Pulmonary artery endothelial cell (primary cell): Measurements from ENCODE around the gene GNA12. TPM values are rescaled to one million over a fixed set of nuclear protein-coding genes. Genes with fewer than 3 reads are reported as not detected.

Experiments
- DNase-seq: peaks from one replicate; pipeline ENCODE4 v3.0.0-alpha.2; 2011; ENCODE audit warnings: low read depth, low spot score
- total RNA-seq: library from RNA; depleted of rRNA; stranded (reverse); fragments of >200 nt; gene quantifications from 2 replicates; pipeline ENCODE4 v1.2.3, GENCODE V29; 2014

GNA12 gene
- total RNA-seq, 1 donor from 2014 or later, result 20.4 TPM

DNA sequence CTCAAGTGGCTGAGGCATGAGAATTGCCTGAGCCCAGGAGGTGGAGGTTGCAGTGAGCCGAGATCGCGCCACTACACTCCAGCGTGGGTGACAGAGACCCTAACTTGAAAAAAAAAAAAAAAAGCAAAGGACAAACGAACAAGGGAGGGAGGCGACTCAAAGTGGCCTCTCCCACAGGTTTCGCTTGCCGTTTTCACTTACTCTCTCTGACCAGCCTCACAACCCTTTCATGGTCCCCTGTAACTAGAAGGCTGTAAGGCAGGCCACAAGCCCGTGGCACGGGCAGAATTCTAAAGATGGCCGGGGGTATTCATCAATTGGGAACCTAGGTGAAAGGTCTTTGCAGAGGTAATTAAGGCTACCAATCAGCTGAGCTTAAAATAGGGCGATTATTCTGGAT lies 25.5 kb downstream of the GNA12 start:
- no peak for DNase-seq

DNA sequence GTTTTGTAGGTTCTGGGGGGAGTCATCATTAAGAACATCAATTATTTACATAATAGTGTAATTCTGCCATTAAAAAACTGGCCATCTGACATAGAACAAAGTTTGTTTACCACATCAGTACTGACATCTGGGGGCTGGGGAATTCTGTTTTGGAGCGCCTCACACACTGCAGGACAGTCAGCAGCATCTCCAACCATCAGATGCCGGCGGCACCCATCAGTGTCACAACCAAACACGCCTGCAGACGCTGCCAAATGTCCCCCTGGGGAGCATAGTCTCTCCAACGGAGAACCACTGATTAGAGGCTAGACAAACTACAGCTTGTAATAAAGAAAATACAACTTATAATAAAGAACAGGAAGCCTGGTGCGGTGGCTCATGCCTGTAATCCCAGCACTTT lies 26.0 kb downstream of the GNA12 start:
- no peak for DNase-seq

DNA sequence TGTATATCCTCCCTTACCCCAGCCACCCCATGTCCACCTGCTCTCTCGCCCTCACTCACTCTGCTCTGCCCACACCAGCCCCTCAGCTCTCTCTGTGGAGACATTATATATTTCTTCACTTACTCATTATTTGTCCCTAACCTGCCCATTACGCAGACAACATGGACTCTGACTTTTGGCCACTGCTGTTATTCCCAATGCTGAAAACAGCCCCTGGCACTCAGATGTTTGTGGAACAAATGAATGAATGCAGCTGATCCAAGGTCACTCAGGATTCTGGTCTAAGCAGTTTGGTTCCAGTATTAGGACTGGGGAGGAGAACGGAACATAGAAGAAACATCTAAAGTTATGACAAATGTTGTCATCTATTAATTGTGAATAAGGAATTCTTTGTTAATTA lies 26.7 kb downstream of the GNA12 start:
- no peak for DNase-seq

DNA sequence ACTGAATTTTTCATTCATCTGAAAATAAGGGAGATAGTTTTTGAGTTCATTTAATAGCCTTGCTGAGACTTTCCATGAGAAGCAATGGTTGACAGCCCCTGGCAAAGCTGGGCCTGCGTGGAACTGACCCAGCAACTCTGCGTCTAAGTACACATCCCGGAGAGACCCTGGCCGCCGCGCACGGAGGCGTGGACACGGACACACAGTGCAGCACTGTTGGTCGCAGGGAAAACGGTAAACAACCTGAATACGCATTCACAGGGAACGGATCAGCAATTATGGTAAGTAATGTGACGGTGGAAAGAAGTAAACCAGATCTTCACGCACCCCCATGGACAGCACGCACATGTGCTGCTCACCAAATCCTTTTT lies 28.2 kb downstream of the GNA12 start:
- DNase-seq, result no peak

DNA sequence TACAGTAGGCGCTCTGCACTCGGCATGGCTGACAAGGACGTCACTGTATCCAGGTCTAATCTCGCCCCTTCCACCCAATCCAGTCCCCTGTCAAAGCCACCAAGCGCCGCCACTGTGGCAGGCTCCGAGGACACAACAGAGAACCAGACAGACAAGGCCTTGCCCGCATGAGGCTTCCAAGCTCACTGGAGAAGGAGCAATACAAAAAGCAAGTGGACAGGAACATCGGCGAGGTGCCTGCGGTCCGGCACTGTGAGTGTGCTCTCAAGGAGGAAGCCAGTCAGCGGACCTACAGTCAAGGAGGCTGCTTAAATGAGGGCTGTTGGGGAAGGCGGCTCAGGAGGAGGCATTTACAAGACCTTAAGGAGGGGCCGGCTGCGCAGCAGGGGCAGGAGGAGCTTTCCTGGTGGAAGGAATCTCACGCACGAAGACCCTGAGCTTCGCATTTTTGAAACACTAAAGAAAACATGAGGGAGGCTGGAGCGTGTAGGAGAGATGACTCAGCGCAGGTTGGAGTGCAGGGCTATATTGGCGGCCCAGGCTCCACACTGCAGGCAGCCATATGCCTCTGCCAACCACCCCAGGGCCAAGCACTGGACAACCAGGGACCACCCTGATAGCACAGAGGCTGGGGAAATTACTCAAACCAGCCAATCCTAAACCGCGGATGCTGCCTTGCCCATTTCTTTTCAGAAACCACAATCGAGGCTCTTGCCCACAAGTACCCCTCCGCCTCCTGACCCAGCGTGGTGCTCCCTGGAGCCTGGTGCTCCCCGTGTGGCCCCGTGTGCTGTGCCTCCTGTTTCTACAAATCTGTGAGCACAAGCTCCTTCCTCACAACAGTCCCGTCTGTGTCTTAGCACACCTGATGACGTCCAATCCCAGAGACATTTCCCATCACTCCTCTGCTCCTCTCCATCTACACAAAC lies 28.9 kb downstream of the GNA12 start:
- DNase-seq, result no peak

DNA sequence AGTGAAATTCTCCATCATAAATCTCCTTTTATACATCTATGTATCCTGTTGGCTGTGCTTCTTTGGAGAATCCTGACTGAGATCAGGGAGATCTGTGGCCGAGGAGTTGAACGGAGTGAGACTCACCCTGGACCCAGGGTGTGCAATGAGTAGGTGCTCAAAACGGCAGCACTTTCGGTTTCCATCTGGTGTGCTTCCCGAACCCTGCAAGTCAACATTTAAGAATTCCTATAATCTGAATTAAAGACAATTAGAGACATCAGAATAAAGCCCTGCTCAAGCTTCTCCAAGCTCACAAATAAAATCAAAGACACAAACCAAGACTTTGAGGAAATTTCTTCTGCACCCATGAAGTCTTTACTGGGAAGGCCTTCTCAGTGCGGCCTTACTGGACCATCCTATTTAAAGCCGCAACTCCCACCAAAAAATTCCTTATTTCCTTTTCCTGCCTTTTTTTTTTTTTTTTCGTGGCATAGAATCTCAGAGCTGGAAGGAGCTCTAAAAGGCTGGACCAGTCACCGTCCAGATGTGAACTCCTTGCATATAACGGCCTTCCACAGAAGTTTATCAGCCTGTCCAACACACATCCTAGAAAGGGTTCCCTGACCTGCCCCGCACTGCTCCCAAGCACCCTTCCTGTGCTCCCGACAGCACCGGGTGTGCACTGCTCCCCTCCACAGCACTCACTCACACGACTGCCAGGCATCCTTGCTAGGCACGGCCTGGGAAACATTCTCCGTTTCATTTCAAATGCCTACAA lies 29.7 kb downstream of the GNA12 start:
- DNase-seq, result no peak

DNA sequence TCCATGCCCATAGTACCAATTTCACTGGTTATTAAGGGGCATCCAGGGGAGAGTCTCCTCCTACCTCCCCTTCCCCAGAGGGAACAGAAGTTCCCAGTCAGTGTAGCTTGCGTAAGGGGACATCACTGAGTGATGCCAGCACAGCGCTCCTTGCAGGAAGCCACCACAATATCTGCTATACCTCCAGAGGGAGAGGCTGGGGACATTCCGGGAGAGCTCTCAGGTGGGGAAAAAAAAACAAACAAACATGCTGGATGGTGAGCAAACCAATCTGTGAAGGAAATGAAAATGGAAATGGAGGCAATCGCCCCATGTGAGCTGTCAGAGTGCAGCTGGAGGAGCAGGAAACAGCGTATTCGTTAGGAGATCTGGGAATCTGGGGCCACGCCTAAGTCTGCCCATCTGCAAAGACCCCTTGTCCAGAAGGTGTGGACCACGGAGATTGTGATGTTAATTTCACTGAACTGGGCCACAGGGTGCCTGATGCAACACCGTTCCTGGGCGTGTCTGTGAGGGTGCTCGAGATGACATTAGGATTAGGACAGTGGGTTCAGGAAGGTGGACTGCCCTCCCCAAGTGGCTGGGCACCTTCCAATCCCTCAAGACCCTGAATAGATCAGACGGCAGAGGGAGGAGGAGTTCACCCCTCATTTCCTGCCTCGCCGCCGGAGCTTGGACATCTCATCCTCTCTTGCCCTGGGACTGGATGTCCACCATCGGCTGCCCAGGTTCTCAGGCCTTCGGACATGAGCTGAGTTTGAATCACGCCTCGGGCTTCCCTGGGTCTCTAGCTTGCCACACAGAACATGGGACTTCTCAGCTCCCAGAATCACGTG lies 30.5 kb downstream of the GNA12 start:
- DNase-seq, result no peak

DNA sequence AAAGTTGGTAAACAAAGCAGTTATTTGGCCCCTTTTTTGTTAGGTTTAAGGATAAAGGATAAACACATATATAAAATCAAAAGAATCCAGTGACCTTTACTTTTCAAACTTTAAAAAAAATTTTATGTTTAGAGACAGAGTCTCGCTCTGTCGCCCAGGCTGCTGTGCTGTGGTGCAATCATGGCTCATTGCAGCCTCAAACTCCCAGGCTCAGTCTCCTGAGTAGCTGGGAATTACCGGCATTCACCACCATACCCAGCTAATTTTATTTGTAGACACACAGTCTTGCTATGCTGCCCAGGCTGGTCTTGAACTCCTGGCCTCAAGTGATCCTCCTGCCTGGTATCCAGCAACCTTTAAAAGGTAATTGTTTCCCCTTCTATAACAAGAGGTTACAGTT lies 31.3 kb downstream of the GNA12 start:
- DNase-seq, result no peak

DNA sequence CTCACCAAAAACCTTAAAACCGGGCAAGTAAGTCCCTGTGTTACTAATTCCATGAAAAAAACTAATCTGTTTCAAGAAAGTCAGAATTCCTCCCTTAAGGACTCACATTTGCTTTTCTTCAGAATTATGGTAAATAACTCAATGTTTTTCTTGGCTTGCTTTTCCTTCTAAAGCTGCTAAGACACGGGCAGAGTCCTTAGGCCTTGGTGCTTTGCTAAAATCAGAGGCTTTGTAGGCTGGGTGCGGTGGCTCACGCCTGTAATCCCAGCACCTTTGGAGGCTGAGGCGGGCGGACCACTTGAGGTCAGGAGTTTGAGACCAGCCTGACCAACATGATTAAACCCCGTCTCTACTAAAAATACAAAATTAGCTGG lies 32.0 kb downstream of the GNA12 start:
- DNase-seq, result no peak

DNA sequence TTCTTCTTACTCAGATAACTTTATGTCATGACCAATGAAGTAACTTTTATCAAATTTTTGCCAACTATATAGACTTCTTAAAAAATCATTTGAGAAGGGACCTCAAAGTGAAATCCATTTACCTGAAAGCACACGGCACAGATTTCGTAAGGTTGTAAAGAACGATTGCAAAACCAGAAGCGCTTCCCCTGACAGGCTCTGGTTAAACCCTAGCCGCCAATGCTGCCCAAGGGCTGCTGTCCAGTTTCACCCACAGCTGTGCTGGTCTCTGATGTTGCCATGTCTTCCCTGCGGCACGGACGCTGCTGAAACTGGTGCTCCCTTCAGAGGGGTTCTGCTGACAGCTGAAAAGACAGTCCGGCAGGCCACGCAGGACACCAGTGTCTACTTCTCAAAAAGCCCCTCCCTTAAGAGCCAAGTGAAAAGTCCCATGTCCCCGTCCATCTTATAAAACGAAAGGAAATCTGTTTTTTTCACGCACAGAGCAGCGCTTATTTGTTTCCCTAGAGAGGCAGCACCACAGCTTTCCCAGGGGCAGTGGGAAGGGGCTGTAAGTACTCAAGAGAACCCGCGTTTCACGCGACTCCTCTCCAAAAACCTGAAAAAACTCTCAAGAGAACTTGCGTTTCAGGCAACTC lies 32.5 kb downstream of the GNA12 start:
- no peak for DNase-seq

DNA sequence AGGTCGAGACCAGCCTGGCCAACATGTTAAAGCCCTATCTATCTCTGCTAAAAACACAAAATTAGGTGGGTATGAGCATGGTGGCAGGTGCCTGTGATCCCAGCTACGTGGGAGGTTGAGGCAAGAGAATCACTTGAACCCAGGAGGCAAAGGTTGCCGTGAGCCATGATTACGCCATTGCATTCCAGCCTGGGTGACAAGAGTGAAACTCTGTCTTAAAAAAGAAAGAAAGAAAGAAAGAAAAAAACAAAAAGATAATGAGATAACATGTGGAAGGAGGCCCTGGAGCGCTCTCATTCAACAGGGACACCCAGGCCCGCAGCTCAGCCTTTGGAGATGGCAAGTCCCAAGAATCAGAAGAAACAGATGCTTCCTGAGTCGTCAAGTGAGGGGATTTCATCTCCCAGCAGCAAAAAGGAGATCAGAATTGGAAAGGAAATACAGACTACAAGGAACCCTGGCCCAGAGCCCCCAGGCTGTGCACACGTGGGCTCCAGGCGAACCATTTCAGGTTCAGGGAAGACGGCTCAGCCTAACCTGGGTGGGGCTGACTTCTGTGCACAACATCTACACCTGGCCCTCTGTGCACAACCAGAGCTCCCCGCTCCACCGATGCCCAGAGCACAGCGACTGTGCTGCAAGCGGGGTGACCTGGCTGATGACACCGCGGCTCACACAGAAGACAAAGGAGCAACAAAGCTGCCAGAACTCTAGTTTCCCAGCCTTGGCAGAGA lies 33.3 kb downstream of the GNA12 start:
- DNase-seq, result no peak

DNA sequence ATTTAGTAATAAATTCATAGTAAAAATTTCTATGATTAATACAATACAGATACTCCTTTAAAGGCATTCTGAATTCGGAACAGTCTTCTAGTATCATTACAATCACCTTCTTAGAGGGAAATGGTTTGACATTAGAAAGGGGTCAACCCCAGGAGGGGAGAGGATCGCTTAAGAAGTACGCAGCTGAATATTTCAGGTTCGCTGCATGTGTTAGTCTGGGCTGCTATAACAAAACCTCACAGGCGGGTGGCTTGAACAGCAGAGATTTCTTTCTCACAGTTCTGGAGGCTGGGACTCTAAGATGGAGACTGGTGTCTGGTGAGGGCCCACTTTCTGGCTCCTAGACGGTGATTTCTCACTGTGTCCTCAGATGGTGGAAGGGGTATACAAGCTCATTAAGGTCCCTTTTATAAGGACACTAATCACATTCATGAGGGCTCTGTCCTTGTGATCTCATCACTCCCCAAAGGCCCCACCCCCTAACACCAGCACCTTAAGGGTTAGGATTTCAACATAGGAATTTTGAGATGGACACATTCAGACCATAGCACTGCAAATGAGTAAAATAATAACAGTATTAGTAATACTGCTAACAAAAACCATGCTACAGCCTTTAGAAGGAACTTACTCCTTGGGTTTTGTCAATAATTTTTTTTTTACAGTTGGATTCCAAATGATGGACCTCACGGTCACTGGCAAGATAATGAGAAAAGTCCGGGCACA lies 34.0 kb downstream of the GNA12 start:
- no peak for DNase-seq

DNA sequence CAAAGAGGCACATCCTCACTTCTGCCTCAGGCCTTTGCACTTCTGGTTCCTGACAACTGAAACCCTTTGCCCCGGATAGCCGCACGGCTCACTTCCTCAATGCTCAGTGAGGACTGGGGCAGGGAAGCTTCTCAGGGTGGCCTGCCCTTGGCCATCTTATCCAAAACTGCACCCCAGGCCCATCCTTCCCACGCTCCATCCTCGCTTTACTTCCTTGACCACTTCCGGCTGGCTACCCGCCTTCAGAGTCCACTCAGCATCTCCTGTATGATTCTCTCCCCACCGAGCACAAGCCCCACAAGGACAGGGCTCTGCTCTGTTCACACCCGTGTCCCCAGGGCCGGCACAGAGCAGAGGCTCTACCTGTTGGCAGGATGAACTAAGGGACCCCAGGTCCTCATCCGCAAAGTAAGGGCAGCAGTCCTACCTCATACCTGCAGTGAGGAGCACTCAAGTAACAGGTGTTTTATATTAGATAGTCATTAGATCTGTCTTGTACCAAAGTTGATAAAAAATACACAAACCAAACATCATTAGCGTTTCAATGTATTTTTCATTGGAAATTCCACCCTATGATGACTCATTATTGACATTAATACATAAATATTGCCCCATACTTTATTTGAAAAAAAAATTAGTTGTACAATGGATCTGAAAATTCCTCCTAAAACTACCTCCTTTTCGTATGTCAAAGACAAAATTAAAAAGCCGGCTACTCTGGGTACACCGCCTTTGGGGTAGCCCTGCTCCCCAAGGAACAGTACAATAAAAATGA lies 35.0 kb downstream of the GNA12 start:
- DNase-seq, result no peak

DNA sequence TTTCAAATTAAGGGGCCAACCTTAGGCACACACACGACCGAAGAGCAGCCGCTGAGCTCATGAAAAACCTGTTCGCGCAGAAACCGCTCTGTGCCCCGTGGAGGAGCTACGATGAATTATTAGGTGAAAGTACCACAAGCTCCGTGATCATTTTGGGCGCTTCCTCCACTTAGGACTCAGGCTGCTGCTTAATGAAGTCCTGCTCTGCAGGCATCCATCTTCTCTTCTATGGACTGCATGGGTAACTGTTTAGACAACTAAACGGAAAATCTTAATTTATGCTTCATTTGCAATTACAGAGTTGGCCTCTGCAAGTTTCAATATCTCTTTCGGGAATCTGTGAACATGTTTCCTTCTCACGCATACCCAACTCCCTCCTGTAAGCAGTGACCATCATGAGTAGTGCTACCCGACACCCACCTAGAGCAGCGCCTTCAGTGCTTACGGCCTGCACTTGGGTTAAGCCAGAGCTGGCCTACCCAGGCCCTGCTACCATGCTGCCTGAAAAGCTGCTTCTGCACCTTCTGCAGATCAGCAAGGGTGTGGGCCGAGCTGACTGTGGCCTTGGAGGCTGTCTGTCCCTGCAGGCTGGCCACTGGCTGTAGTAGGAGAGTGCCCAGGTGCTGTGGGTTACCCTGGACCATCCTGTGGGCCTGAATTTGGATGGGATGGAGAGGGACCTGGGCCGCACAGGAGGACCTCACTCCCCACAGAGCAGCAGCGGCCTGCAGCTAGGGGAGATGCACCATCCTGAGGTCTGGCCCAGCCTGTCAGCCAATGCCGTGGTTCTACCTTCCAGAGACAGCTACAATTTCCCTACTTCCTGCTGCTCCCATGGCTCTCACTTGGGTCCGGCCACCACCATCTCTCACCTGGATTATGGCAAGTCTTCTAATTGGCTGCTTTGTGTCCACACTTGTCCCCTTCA lies 36.0 kb downstream of the GNA12 start:
- no peak for DNase-seq

DNA sequence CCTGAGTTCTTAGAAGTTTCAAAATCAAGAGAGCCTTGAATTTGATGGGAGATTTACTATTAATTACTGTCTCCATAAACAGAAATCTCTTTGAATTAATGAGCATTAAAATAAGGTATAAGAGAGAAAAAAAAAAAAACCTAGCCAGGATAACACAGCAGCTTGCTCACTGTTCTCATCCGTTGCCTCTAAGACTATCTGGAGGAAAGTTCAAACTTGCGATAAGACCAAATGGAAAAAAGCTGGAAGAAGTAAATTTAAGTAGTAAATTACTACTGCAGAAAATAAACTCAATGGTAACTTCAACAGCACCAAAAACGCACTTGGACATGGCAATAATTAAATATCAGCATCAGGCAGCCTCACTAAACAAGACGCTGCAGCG lies 36.7 kb downstream of the GNA12 start:
- no peak for DNase-seq

DNA sequence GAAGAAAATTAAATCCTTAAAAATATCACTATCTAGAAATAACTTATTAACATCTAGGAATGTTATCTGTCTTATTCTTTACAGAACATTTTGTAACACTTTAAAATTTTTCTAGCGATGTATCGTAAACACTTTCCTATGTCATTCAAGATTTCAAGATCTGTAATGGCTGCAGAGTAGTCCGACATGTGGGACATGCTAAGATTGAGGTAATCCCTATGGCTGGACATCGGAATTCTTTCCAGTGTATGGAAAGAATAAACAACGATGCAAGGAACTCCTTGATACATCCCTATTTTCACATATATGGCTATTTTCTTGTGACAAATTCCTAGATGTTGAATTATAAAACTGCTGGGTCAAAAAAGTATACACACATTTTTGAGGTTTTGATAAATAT lies 37.5 kb downstream of the GNA12 start:
- DNase-seq, result no peak

DNA sequence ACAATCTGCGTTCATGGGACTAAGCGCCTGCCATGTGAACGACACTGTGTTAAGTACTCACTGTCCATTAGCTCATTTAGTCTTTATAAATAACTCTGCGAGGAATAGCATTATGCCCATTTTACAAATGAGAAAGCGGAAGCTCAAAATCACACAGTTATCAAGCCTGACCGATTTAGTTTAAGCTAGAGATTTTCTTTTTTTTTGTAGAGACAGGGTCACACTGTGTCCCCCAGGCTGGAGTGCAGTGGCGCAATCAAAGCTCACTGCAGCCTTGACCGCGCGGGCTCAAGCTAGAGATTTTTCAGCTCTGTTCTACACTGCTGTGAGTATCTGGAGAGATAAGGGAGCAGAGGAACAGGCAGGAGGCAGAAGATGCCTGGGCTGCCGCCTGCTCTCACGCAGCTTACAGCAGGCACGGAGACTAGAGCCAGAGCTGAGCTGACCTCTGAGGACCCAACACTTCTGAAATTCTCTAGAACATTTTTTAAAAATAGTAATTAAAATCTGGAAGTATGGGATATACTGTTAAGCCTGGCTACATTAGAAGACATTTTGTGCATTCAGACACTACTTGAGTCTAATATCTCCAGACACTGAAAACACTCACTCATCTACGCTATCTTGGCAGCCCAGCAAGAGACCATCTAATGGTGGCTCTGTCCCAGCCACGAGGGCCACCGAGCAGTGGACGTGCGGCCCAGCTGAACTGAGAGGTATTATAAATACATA lies 38.7 kb downstream of the GNA12 start:
- DNase-seq, result no peak
